GM19025 (cell line): ENCODE measurements around the gene ENTHD1.

Experiments used
- ATAC-seq: cut with Tn5 transposase; IDR thresholded peaks from one replicate; pipeline ENCODE4 v1.9.1; 2021; ENCODE audit warnings: mild to moderate bottlenecking, low read depth, moderate library complexity; ENCODE audit not compliant: unreplicated experiment

The ENTHD1 gene

GRCh38 chr22:39718921-39719475 is 174.6 kb downstream of the ENTHD1 start:
- no peak for ATAC-seq

DNA sequence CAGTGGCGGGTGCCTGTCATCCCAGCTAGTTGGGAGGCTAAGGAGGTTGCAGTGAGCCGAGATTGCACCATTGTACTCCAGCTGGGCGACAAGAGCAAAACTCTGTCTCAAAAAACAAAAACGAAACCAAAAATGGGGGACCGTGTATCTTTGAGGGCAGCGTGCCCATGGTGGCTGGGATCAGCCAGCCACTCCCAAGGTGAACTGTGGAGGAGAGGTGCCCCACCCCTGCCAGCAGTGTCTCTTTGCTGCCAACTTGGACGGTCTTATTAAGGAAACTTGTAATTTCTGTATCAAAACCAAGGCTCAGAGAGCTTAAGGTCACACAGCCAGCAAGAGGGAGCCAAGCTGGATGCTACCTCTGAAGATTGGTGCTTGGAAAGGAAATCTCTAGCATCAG is 175.4 kb downstream of the ENTHD1 start:
- no peak for ATAC-seq

- no peak for ATAC-seq
Measured at GRCh38 chr22:39717099-39717498, 176.5 kb downstream of the ENTHD1 start.

DNA sequence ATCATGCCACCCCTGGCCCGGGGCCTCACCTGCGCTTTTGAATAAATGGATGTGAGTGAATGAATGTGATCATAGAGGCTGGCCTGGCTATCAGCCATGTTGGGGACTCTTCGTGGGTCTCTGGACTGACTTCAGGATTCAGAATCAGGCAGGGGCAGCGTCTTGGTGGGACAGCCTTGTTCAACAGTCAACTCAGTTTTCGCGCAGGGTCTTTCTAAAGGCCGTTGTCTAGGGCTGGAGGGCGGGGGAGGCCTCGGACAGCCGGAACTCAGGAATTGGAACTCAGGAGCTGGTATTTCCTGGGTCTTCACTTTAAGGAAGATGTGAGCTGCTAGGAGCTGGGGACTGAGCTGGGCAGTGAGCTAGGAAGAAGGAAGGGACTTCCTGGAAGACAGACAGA is 177.0 kb downstream of the ENTHD1 start:
- ATAC-seq, result no peak

- ATAC-seq, result no peak
Measured at GRCh38 chr22:39715778-39716495, 177.6 kb downstream of the ENTHD1 start.

DNA sequence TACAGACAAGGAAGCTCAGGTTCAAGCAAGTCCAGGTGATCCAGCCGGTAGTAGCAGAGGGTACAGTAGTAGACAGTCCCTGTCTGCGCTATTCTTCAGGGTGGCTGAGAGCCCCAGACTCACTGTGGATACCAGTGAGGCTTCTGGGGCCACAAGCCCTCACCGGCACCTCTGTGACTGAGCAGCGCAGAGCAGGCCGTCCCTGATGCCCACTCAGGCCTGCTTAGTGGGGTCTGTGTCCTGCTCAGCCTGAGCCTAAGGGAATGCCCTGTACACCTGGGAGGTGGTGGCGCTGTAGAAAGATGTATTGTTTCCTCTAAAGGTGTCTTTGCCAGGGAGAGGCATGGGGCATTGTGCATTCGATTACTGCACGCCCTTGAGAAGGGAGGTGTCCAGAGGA is 179.2 kb downstream of the ENTHD1 start:
- no peak for ATAC-seq

DNA sequence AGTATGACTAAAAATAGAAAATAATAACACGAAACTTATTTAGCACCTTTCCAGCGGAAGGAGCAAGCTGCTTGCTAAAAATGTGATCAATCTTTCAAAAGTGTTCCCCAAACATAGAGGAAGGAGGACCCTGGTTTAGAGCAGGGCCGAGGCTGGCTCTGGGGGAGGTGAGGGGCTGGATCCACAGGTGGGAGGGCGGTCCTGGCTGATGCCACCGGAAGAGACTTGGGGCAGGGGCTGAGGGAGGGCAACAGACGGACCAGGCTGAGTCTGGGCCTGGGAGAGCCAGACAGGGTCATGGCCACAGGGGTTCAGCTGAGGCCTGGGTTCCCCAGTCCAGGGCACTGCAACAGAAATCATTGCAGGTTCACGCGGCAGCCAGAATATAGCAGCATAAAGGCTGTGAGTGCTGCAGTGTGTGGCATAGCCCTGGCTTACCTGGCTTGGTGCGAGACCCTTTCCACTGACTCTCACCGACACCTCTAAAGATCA is 179.7 kb downstream of the ENTHD1 start:
- ATAC-seq, result no peak

DNA sequence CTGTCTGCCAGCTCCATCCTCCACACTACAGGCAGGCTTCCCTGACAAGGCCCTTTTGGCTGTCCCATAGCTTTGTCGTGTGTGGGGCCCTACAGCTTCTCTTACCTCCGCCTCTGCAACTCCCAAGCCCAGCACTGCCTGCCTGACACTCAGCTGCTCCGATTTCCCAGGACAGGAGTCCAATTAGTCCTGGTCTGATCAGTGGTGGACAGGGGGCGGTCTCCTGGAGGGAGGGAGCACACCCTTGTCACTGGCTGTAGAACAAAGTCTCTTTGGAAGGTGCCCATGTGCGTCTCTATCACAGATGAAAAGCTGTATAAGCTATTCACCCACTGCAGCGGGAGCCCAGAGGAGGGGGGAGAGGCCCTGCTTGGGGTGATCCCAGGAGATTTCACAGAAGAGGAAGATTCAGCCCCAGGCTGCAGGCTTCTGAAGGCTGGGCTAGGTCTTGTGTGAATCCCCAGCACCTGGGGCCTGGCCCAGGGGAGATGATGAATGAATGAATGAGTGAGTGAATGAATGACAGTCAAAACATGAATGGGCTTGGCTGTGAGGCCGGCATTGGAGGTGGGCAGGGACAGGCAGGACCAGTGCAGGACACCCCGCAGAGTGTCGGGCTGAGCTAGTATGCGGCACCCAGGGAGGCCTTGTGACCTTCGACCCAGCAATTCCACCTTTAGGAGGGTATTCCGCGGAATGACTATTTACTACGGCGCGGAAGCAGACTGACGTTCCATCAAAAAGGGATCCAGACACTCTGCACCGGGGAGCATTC is 180.6 kb downstream of the ENTHD1 start:
- no peak for ATAC-seq

DNA sequence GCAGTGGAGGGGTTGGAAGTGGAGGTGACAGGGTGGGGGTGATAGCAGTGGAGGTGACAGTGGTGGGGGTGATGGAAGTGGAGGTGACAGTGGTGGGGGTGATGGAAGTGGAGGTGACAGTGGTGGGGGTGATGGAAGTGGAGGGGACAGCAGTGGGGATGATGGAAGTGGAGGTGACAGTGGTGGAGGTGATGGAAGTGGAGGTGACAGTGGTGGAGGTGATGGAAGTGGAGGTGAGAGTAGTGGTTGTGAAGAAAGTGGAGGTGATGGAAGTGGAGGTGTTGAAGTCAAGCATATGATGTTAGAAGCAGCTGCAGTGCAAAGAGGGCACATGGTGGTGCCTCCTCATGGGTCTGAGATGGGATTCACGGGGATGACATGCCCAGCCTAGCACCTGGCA is 181.5 kb downstream of the ENTHD1 start:
- ATAC-seq, result no peak

GRCh38 chr22:39710380-39711150 is 183.0 kb downstream of the ENTHD1 start:
- no peak for ATAC-seq

- no peak for ATAC-seq
Measured at GRCh38 chr22:39707816-39708215, 185.7 kb downstream of the ENTHD1 start.

- no peak for ATAC-seq
Measured at GRCh38 chr22:39707351-39707750, 186.2 kb downstream of the ENTHD1 start.

DNA sequence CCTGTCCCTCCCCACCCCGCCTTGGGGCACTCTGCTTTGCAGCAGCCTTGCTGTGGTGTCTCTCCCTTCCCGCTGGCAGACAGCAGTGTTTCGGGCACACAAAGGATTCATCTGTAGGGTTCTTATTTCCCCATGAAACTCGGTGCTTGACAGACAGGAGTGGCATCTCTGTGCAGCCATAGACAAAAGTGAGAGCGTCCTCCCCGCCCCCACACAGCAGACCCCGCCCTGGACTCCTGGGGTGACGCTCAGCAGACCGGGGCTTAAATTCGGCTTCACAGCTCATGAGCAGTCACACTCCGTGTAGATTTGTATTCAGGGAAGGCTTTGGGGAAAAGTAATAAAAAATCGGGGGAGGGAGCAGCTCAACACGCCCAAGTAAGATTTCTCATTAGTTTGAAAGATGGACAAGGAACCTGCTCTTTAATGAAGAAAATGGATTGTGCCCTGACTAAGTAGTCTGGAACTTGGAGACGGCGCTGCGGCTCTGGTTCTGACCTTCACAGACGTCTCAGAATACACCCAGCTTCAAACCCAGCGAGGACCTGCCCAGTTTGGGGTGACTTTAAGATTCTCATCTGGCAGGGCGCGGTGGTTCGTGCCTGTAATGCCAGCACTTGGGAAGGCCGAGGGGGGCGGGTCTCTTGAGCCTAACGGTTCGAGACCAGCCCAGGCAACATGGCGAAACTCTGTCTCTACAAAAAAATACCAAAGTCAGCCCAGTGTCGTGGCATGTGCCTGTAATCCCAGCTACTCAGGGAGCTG is 187.0 kb downstream of the ENTHD1 start:
- ATAC-seq, result no peak

GRCh38 chr22:39705386-39705785 is 188.2 kb downstream of the ENTHD1 start:
- ATAC-seq, result no peak

GRCh38 chr22:39703928-39704639 is 189.5 kb downstream of the ENTHD1 start:
- ATAC-seq, result no peak

DNA sequence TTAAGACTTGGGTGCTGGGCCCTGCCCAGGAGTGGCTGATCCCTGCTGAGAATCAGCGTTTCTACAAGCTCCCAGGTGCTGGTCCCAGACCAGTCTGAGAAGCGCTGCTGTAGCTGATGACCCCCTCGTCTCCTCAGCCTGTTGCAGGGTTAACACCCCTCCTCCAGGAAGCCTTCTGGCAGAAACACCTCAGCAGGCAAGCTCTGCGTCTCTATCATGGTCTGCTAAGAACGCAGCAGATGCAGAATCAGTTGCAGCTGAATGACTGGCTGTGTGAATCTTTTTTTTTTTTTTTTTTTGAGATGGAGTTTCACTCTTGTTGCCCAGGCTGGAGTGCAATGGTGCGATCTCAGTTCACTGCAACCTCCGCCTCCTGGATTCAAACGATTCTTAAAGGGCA is 190.5 kb downstream of the ENTHD1 start:
- ATAC-seq, result no peak

DNA sequence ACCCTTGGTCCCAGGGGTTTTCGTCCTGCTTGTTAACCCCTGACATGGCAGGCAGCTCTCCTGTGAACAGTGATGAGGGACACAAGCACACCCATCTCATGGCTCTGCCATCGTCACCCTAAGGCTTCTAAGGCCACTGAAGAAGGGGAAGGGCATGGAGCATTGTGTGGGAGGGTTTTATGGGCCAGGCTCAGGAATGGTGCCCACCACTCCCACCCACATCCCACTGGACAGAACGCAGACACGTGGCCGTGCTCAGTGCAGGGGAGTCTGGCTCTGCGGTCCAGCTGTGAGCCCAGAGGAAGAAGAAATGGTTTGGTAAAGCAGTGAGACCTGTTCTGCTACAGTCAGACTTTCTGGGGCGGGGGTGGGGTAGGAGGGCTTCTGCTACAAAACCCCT is 193.0 kb downstream of the ENTHD1 start:
- no peak for ATAC-seq

GRCh38 chr22:39699631-39700360 is 193.8 kb downstream of the ENTHD1 start:
- ATAC-seq, result no peak
